SU-DHL-6 (cell line): Measurements from ENCODE around the gene ADIPOQ.
"Not testable (repeated sequence)": the region's sequence is repeated elsewhere in the genome, so short reads cannot be mapped to it uniquely, and the experiment has no call there.

Source experiments
- H2AFZ ChIP-seq: fragments of 200-600 bp; sonication (generic); 2 replicates; pipeline ENCODE4 v1.6.1; 2014; ENCODE audit warnings: low read depth, mild to moderate bottlenecking, moderate library complexity, mixed read lengths, antibody characterized with exemption, low read length; ENCODE audit not compliant: severe bottlenecking
- H3F3A ChIP-seq: fragments of 200-600 bp; shearing (Covaris generic); 2 replicates; pipeline ENCODE4 v1.6.0; 2016; ENCODE audit warnings: antibody characterized with exemption, mild to moderate bottlenecking; ENCODE audit not compliant: insufficient read depth
- H3K27ac ChIP-seq: fragments of 200-600 bp; sonication (generic); 2 replicates; pipeline ENCODE4 v1.5.1; 2016; ENCODE audit warnings: low read depth, mild to moderate bottlenecking, low read length, moderate library complexity, mixed read lengths
- H3K27me3 ChIP-seq: fragments of 200-600 bp; sonication (generic), shearing (Covaris generic); 2 replicates; pipeline ENCODE4 v1.6.0; 2014; ENCODE audit warnings: mild to moderate bottlenecking, low read length
- H3K36me3 ChIP-seq: fragments of 200-600 bp; sonication (generic); 2 replicates; pipeline ENCODE4 v1.6.1; 2014; ENCODE audit warnings: mild to moderate bottlenecking, low read length, mixed read lengths
- H3K4me2 ChIP-seq: fragments of 300-600, 200-600 bp; shearing (Covaris generic), sonication (generic); 2 replicates; pipeline ENCODE4 v1.6.0; 2014; ENCODE audit warnings: low read length, low read depth, mild to moderate bottlenecking; ENCODE audit not compliant: poor library complexity, severe bottlenecking
- H3K4me3 ChIP-seq: fragments of 200-600 bp; sonication (generic); 2 replicates; pipeline ENCODE4 v1.5.1; 2014; ENCODE audit warnings: antibody characterized with exemption, low read length, mild to moderate bottlenecking, mixed read lengths; ENCODE audit not compliant: insufficient read depth, poor library complexity, severe bottlenecking
- H3K79me2 ChIP-seq: fragments of 200-600 bp; sonication (generic); 2 replicates; pipeline ENCODE4 v1.6.1; 2014; ENCODE audit warnings: mild to moderate bottlenecking, low read length, moderate library complexity; ENCODE audit not compliant: insufficient read depth
- H3K9ac ChIP-seq: fragments of 200-600 bp; sonication (generic); 2 replicates; pipeline ENCODE4 v1.7.0; 2014; ENCODE audit warnings: mild to moderate bottlenecking, low read length
- H3K9me2 ChIP-seq: fragments of 200-600 bp; sonication (generic); replicated peaks from 2 replicates; pipeline ENCODE4 v1.6.1; 2014; ENCODE audit warnings: low read length; ENCODE audit not compliant: insufficient read depth
- H3K9me3 ChIP-seq: fragments of 200-600 bp; sonication (generic); 2 replicates; pipeline ENCODE4 v1.6.1; 2014; ENCODE audit warnings: low read length, mixed read lengths; ENCODE audit not compliant: insufficient read depth
- H4K20me1 ChIP-seq: fragments of 200-600 bp; sonication (generic); 2 replicates; pipeline ENCODE4 v1.6.1; 2014; ENCODE audit warnings: low read depth, mild to moderate bottlenecking, antibody characterized with exemption, low read length, moderate library complexity, mixed read lengths
- CTCF ChIP-seq: fragments of 200-600 bp; sonication (generic); IDR thresholded peaks from one replicate; pipeline ENCODE4 v1.5.1; 2017; ENCODE audit warnings: antibody characterized with exemption, mild to moderate bottlenecking, low read length, moderate library complexity; ENCODE audit not compliant: insufficient read depth, poor library complexity, severe bottlenecking
- EZH2phosphoT487 ChIP-seq: fragments of 200-600 bp; sonication (generic), shearing (Covaris generic); conservative IDR thresholded peaks from 2 replicates; pipeline ENCODE4 v1.6.1; 2018; ENCODE audit warnings: mild to moderate bottlenecking, antibody characterized with exemption, low read length, moderate library complexity, mixed read lengths

ADIPOQ gene

DNA sequence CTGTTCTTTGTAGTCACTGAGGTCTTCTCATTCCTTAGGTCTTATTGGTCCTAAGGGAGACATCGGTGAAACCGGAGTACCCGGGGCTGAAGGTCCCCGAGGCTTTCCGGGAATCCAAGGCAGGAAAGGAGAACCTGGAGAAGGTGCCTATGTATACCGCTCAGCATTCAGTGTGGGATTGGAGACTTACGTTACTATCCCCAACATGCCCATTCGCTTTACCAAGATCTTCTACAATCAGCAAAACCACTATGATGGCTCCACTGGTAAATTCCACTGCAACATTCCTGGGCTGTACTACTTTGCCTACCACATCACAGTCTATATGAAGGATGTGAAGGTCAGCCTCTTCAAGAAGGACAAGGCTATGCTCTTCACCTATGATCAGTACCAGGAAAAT, 11.6 kb downstream of the ADIPOQ start:
- no peak overlapping the region for H3K4me3 ChIP-seq
- TF ChIP-seq EZH2phosphoT487 (no peak), CTCF (no peak)
- no peaks in the 10 kb centered on the region for H4K20me1 ChIP-seq
- no peaks in the 10 kb centered on the region for H3K36me3 ChIP-seq
- no peaks in the 10 kb centered on the region for H3K79me2 ChIP-seq
- H3K27ac ChIP-seq = no peak overlapping the region
- no peaks in the 10 kb centered on the region for H3F3A ChIP-seq
- H3K9ac ChIP-seq = no peak overlapping the region
- no peak overlapping the region for H3K4me2 ChIP-seq
- no peak overlapping the region for H2AFZ ChIP-seq
- H3K9me2 ChIP-seq = no peaks in the 10 kb centered on the region
- H3K9me3 ChIP-seq = no peaks in the 10 kb centered on the region
- no peaks in the 10 kb centered on the region for H3K27me3 ChIP-seq

DNA sequence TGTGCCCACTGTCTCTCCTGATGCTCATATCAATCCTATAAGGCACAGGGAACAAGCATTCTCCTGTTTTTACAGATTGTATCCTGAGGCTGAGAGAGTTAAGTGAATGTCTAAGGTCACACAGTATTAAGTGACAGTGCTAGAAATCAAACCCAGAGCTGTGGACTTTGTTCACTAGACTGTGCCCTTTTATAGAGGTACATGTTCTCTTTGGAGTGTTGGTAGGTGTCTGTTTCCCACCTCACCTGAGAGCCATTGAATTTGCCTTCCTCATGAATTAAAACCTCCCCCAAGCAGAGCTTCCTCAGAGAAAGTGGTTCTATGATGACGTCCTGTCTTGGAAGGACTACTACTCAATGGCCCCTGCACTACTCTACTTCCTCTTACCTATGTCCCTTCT, 12.4 kb downstream of the ADIPOQ start:
- Histone ChIP-seq H4K20me1 (no peaks in the 10 kb centered on the region), H3K9ac (no peak overlapping the region), H3F3A (no peaks in the 10 kb centered on the region), H3K4me3 (no peak overlapping the region), H3K9me3 (no peaks in the 10 kb centered on the region), H3K36me3 (no peaks in the 10 kb centered on the region), H2AFZ (no peak overlapping the region), H3K27me3 (no peaks in the 10 kb centered on the region), H3K27ac (no peak overlapping the region), H3K9me2 (no peaks in the 10 kb centered on the region), H3K4me2 (no peak overlapping the region), H3K79me2 (no peaks in the 10 kb centered on the region)
- TF ChIP-seq EZH2phosphoT487 (no peak), CTCF (no peak)

DNA sequence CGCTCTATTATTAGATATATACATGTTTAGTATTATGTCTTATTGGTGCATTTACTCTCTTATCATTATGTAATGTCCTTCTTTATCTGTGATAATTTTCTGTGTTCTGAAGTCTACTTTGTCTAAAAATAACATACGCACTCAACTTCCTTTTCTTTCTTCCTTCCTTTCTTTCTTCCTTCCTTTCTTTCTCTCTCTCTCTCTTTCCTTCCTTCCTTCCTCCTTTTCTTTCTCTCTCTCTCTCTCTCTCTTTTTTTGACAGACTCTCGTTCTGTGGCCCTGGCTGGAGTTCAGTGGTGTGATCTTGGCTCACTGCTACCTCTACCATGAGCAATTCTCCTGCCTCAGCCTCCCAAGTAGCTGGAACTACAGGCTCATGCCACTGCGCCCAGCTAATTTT, 15.2 kb downstream of the ADIPOQ start:
- H3K9me2 ChIP-seq = no peaks in the 10 kb centered on the region
- H4K20me1 ChIP-seq = no peaks in the 10 kb centered on the region
- TF ChIP-seq EZH2phosphoT487 = no peak
- TF ChIP-seq CTCF = no peak
- H3K9ac ChIP-seq = no peak overlapping the region
- H3K4me2 ChIP-seq = no peak overlapping the region
- H3K27ac ChIP-seq = no peak overlapping the region
- no peak overlapping the region for H2AFZ ChIP-seq
- no peak overlapping the region for H3K4me3 ChIP-seq
- H3K36me3 ChIP-seq = no peaks in the 10 kb centered on the region
- H3K9me3 ChIP-seq = no peaks in the 10 kb centered on the region
- no peaks in the 10 kb centered on the region for H3K79me2 ChIP-seq
- no peaks in the 10 kb centered on the region for H3F3A ChIP-seq
- no peaks in the 10 kb centered on the region for H3K27me3 ChIP-seq

- H3K9me3 ChIP-seq, H3K27me3 ChIP-seq, H3K79me2 ChIP-seq, H3F3A ChIP-seq, H3K4me3 ChIP-seq, H3K4me2 ChIP-seq, H2AFZ ChIP-seq, H3K9me2 ChIP-seq, H3K36me3 ChIP-seq, H3K9ac ChIP-seq, H3K27ac ChIP-seq, H4K20me1 ChIP-seq: not testable (repeated sequence)
Measured at GRCh38 chr3:186865215-186865853, 22.8 kb downstream of the ADIPOQ start.

- not testable (repeated sequence) for H3F3A ChIP-seq, H2AFZ ChIP-seq, H4K20me1 ChIP-seq, H3K4me3 ChIP-seq, H3K9me3 ChIP-seq, H3K9me2 ChIP-seq, H3K36me3 ChIP-seq, H3K4me2 ChIP-seq, H3K9ac ChIP-seq, H3K79me2 ChIP-seq, H3K27me3 ChIP-seq, H3K27ac ChIP-seq
Measured at GRCh38 chr3:186866095-186866494, 23.6 kb downstream of the ADIPOQ start.
